Inflammatory macrophage treated with lipopolysaccharide for 1 hour (primary cell): ENCODE results near the gene EHF.
A peak's percentile ranks its signal among the peaks of the same experiment; 100 is the strongest.
"Not testable (repeated sequence)": the region's sequence is repeated elsewhere in the genome, so short reads cannot be mapped to it uniquely, and the experiment has no call there.

ENCODE experiments used
- DNase-seq, 2 donors: peaks; one replicate each; pipeline ENCODE4 v3.0.0-alpha.2; 2020 to 2022

The EHF gene

GRCh38 chr11:34671946-34672345 lies 51.1 kb downstream of the EHF start:
- no peak for DNase-seq

DNA sequence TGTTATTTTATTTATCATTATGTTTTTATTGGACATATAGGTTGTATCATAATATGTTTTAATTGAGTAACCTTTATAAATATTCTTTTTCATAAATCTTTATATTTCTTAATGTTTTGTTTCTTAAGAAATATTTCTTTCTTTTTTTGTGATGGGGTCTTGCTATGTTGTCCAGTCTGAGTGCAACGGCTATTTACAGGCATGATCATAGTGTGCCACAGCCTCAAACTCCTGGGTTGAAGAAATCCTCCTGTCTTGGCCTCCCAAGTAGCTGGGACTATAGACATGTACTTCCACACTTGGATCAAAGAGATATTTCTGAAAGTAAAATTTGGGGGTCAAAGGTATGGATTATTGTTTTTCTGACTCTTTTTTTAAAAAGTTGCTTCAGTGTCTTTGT lies 53.1 kb downstream of the EHF start:
- no peak for DNase-seq

DNA sequence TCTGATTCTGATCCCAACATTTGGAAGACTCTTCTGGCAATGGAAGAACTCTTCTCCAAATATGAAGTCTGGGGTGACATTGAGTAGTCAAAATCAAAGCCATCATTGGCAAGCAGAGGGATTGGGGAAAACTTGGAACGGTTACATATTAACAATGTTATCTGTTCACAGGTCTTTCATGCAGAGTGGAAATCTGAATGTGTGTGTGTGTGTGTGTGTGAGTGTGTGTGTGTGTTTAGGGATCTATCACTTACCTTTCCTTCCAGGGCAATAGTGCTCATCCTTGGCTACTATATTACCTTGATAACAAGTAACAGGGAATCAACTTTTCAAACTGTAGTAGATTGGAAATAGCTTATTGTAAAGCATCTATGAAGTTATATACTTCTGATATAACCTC lies 55.3 kb downstream of the EHF start:
- DNase-seq, result no peak

GRCh38 chr11:34679681-34680080 lies 58.8 kb downstream of the EHF start:
- DNase-seq, result no peak

- DNase-seq, result no peak
Observed at GRCh38 chr11:34680206-34680605, 59.3 kb downstream of the EHF start.

GRCh38 chr11:34680918-34681586 lies 60.2 kb downstream of the EHF start:
- no peak for DNase-seq

- no peak for DNase-seq
Observed at GRCh38 chr11:34682825-34683224, 61.9 kb downstream of the EHF start.

GRCh38 chr11:34683396-34683795 lies 62.5 kb downstream of the EHF start:
- no peak for DNase-seq

GRCh38 chr11:34685864-34686263 lies 65.0 kb downstream of the EHF start:
- no peak for DNase-seq

- not testable (repeated sequence) for DNase-seq
Observed at GRCh38 chr11:34692299-34692698, 71.4 kb downstream of the EHF start.

DNA sequence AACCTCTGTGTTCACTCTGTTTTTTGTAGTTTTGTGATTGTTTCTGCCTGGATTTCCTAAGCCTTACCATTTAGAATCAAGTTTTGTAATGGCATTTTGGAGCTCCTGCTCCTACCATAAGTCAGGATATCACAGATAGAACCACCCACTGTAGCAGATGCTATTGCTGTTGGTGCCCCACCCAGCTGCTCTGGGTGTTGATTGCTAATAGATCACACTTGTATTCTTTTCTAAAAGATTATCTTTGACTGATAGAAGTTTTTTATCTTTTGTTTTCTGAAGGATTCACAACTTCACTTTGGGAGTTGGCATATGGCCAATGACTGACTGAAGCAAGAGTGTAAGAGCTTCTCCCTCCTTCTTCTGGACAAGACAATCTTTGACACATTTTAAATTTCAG lies 76.0 kb downstream of the EHF start:
- DNase-seq, result no peak

DNA sequence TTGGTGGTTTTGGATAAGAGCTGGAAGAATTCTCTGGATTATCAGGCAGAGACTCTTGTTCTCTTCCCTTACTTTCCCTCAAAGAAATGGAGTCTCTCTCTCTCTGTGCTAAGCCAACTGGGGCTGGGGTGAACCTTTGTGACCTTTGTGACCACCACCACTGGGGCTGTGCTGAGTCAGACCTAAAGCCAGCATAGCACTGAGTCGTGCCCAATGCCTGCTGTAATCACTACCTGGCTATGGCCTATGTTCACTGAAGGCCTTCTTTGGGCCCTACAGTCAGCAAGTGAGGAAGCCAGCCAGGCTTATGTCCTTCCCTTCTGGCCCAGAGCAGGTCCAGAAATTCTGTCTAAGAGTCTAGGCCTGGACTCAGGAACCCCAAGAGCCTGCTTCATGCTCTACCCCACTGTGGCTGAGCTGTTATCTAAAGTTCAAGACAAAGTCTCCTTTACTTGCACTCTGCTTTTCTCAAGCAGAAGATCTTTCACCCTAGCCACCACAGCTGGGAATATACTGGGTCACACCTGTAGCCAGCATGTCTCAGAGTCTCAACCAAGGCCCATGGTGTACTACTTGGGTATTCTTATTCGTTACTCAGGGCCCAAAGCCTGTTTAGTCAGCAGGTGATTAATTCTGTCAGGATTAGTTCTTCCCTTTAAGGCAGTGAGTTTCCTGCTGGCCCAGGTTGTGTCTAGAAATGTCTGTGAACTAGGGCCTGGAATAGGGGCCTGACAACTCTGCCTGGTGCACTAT lies 86.0 kb downstream of the EHF start:
- DNase-seq, result no peak

DNA sequence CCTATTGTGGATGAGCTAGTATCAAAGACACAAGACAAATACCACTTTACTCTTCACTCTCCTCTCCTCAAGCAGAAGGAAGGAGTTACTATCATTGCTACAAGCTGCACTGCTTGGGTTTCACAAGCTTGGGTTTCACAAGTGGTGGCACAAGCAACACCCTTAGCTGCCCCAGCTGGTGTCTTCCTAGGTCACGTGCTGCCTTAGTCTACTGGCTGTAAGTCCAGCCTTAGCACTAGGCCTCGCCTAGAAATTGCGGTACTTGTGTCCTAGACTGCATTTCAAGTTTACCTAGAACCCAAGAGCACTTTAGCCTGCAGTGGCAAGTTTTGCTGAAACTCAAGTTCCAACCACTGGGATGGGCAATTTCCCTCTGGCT lies 86.6 kb downstream of the EHF start:
- DNase-seq, result peak; percentile 7 to 38
